MM.1S (cell line): ENCODE measurements around the gene MRPL52.

ENCODE experiments used
- EZH2 ChIP-seq: fragments of 300-600 bp; sonication (generic); optimal IDR thresholded peaks from 2 replicates; pipeline ENCODE3; 2017; ENCODE audit warnings: low read depth, mild to moderate bottlenecking, antibody characterized with exemption, low read length, mixed read lengths
- EZH2phosphoT487 ChIP-seq: fragments of 300-600 bp; sonication (generic); IDR thresholded peaks from 2 replicates; pipeline ENCODE4 v1.6.1; 2018; ENCODE audit warnings: antibody characterized with exemption, low read length
- TF ChIP-seq, protein P1 (sequence below): fragments of 300-600 bp; sonication (generic); IDR thresholded peaks from 2 replicates; pipeline ENCODE4 v1.5.1; 2016; ENCODE audit warnings: antibody characterized with exemption, low read length, mixed read lengths

DNA sequence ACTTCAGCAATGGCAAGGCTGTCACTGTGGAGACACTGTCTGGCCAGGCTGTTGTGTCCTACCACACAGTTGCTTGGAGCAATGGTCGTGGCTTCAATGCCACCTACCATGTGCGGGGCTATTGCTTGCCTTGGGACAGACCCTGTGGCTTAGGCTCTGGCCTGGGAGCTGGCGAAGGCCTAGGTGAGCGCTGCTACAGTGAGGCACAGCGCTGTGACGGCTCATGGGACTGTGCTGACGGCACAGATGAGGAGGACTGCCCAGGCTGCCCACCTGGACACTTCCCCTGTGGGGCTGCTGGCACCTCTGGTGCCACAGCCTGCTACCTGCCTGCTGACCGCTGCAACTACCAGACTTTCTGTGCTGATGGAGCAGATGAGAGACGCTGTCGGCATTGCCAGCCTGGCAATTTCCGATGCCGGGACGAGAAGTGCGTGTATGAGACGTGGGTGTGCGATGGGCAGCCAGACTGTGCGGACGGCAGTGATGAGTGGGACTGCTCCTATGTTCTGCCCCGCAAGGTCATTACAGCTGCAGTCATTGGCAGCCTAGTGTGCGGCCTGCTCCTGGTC lies 46.1 kb downstream of the MRPL52 start:
- TF ChIP-seq, protein P1, sequence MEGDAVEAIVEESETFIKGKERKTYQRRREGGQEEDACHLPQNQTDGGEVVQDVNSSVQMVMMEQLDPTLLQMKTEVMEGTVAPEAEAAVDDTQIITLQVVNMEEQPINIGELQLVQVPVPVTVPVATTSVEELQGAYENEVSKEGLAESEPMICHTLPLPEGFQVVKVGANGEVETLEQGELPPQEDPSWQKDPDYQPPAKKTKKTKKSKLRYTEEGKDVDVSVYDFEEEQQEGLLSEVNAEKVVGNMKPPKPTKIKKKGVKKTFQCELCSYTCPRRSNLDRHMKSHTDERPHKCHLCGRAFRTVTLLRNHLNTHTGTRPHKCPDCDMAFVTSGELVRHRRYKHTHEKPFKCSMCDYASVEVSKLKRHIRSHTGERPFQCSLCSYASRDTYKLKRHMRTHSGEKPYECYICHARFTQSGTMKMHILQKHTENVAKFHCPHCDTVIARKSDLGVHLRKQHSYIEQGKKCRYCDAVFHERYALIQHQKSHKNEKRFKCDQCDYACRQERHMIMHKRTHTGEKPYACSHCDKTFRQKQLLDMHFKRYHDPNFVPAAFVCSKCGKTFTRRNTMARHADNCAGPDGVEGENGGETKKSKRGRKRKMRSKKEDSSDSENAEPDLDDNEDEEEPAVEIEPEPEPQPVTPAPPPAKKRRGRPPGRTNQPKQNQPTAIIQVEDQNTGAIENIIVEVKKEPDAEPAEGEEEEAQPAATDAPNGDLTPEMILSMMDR: no peak
- TF ChIP-seq EZH2 (no peak), EZH2phosphoT487 (no peak)
